Measurements from ENCODE around the gene ESYT1. TPM values are rescaled to one million over a fixed set of nuclear protein-coding genes. Genes with fewer than 3 reads are reported as not detected.

ESYT1 gene
- total RNA-seq, 1 experiment from 2014 or later = 111 TPM

DNA sequence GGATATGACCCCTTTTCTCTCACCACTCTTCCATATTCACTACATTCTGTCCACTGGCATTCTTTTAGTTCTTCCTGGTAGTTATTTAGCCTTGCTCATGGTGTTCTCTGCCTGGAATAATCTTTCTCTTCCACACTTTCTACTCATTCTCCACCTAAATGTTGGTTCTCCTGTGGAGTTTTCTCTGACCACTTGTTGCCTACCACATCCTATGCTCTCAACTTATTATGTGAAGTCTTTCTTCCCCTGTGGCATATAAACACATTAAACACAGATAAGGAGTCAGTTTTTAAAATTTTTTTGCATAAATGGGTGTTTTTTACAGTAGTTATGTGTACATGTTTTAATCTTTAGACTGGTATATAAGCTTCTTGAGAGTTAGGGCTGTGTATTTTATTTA lies 64.5 kb downstream of the ESYT1 start:
- H3K27ac Mint-ChIP-seq = no peak overlapping the region
- no peak for DNase-seq
- no peaks in the 10 kb centered on the region for H3K27me3 ChIP-seq (ENCODE audit: insufficient read depth, low read length)

More for the DNA sequence above, 64.5 kb downstream of the ESYT1 start:
- Histone ChIP-seq H3K4me2 (ENCODE audit: insufficient read depth, insufficient read length, low read length) (no peak overlapping the region), H3K23ac (ENCODE audit: insufficient read length, low read depth, low read length) (no peak overlapping the region), H4K91ac (ENCODE audit: insufficient read length, low read depth, low read length) (no peak overlapping the region), H3K56ac (ENCODE audit: insufficient read length, low read depth, low read length) (no peak overlapping the region), H3K23me2 (ENCODE audit: insufficient read length, low read depth, low read length, poor library complexity, severe bottlenecking) (peaks cover 12% of the 10 kb centered on the region), H2BK15ac (ENCODE audit: low read depth, low read length) (no peak overlapping the region), H3K27ac (ENCODE audit: insufficient read length, low read depth, low read length) (no peak overlapping the region), H2BK12ac (ENCODE audit: insufficient read length, low read depth, low read length) (no peak overlapping the region), H4K5ac (ENCODE audit: insufficient read length, low read depth, low read length) (no peak overlapping the region), H3T11ph (ENCODE audit: low read length) (no peak overlapping the region), H3K14ac (ENCODE audit: insufficient read depth, low read length) (no peak overlapping the region), H3K9ac (ENCODE audit: extremely low read depth, insufficient read length, low read length) (no peak overlapping the region), H3K4ac (ENCODE audit: low read depth, low read length) (no peak overlapping the region), H3K18ac (ENCODE audit: insufficient read length, low read depth, low read length) (no peak overlapping the region), H3K9me3 (ENCODE audit: control insufficient read depth, low read depth, low read length) (no peaks in the 10 kb centered on the region), H2BK120ac (ENCODE audit: low read depth, low read length, poor library complexity, severe bottlenecking) (no peak overlapping the region), H2BK20ac (ENCODE audit: low read depth, low read length, poor library complexity, severe bottlenecking) (no peak overlapping the region), H3K79me2 (ENCODE audit: insufficient read depth, low read length) (peaks cover 8% of the 10 kb centered on the region; the same call in 1 of the 2 replicates), H2BK5ac (ENCODE audit: insufficient read length, low read length) (no peak overlapping the region), H4K8ac (replicated peaks; ENCODE audit: insufficient read length, low read depth, low read length) (no peak overlapping the region), H3K79me1 (ENCODE audit: insufficient read depth, low read depth, low read length, poor library complexity, severe bottlenecking) (peaks cover 4% of the 10 kb centered on the region), H3K4me1 (ENCODE audit: insufficient read depth, low read length) (peaks cover 8% of the 10 kb centered on the region), H4K20me1 (ENCODE audit: control insufficient read depth, insufficient read depth, insufficient read length) (no peaks in the 10 kb centered on the region), H2AK5ac (ENCODE audit: insufficient read length, low read length) (no peak overlapping the region), H2AFZ (ENCODE audit: low read length) (no peak overlapping the region)
- Mint-ChIP-seq H3K4me3 (no peak overlapping the region; a peak in 1 of 5 replicates), H3K36me3 (ENCODE audit: insufficient read depth in 1 of 3, low read depth in 3 of 3) (peaks cover 13 to 20% (median 16%) of the 10 kb centered on the region in 3 experiments; a peak in 6 of 7 replicates), H3K27me3 (ENCODE audit: low read depth) (peaks cover 3% of the 10 kb centered on the region; the same call in 1 of the 2 replicates), H3K4me1 (peaks cover 22 to 25% of the 10 kb centered on the region in 2 experiments), H3K9me3 (0 out of 5 replicates have a peak, but pooled peaks cover 0 to 3% of the 10 kb centered on the region in 2 experiments)
- TF ChIP-seq, protein P1, sequence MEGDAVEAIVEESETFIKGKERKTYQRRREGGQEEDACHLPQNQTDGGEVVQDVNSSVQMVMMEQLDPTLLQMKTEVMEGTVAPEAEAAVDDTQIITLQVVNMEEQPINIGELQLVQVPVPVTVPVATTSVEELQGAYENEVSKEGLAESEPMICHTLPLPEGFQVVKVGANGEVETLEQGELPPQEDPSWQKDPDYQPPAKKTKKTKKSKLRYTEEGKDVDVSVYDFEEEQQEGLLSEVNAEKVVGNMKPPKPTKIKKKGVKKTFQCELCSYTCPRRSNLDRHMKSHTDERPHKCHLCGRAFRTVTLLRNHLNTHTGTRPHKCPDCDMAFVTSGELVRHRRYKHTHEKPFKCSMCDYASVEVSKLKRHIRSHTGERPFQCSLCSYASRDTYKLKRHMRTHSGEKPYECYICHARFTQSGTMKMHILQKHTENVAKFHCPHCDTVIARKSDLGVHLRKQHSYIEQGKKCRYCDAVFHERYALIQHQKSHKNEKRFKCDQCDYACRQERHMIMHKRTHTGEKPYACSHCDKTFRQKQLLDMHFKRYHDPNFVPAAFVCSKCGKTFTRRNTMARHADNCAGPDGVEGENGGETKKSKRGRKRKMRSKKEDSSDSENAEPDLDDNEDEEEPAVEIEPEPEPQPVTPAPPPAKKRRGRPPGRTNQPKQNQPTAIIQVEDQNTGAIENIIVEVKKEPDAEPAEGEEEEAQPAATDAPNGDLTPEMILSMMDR (conservative IDR thresholded peaks at IDR 0.05) = no peak
